Thyroid gland (tissue), 4 donors: ENCODE measurements around the gene SAP30L.

Source experiments
- POLR2A ChIP-seq, 2 donors: fragments of 450-650 bp; IDR thresholded peaks; one replicate each; pipeline ENCODE4 v1.6.1; 2017; ENCODE audit warnings: antibody characterized with exemption in 2 of 2, mild to moderate bottlenecking in 2 of 2, moderate library complexity in 1 of 2
- TF ChIP-seq, protein P1 (sequence below), 6 experiments: fragments of 200-600 bp in 3 of 6; fragments of 450-650 bp in 3 of 6; sonication (generic) in 3 of 6; IDR thresholded peaks; one replicate each; pipeline ENCODE4 v1.5.1; 2016 to 2019; ENCODE audit warnings: antibody characterized with exemption in 6 of 6, mild to moderate bottlenecking in 2 of 6, inconsistent platforms in 1 of 6, moderate library complexity in 1 of 6

GRCh38 chr5:154406231-154406630, 39.6 kb upstream of the SAP30L start:
- TF ChIP-seq, protein P1, sequence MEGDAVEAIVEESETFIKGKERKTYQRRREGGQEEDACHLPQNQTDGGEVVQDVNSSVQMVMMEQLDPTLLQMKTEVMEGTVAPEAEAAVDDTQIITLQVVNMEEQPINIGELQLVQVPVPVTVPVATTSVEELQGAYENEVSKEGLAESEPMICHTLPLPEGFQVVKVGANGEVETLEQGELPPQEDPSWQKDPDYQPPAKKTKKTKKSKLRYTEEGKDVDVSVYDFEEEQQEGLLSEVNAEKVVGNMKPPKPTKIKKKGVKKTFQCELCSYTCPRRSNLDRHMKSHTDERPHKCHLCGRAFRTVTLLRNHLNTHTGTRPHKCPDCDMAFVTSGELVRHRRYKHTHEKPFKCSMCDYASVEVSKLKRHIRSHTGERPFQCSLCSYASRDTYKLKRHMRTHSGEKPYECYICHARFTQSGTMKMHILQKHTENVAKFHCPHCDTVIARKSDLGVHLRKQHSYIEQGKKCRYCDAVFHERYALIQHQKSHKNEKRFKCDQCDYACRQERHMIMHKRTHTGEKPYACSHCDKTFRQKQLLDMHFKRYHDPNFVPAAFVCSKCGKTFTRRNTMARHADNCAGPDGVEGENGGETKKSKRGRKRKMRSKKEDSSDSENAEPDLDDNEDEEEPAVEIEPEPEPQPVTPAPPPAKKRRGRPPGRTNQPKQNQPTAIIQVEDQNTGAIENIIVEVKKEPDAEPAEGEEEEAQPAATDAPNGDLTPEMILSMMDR (IDR thresholded peaks at IDR 0.05): no peak
- no peak for TF ChIP-seq POLR2A (IDR thresholded peaks at IDR 0.05)
